GM19099 (cell line): ENCODE data around the gene PCDHGA10.

ENCODE experiments used
- POLR2A ChIP-seq: IDR thresholded peaks from 3 replicates; pipeline ENCODE4 v1.6.1; 2011; ENCODE audit warnings: low read depth; ENCODE audit not compliant: insufficient read length; ENCODE audit errors: extremely low read depth

PCDHGA10 gene

DNA sequence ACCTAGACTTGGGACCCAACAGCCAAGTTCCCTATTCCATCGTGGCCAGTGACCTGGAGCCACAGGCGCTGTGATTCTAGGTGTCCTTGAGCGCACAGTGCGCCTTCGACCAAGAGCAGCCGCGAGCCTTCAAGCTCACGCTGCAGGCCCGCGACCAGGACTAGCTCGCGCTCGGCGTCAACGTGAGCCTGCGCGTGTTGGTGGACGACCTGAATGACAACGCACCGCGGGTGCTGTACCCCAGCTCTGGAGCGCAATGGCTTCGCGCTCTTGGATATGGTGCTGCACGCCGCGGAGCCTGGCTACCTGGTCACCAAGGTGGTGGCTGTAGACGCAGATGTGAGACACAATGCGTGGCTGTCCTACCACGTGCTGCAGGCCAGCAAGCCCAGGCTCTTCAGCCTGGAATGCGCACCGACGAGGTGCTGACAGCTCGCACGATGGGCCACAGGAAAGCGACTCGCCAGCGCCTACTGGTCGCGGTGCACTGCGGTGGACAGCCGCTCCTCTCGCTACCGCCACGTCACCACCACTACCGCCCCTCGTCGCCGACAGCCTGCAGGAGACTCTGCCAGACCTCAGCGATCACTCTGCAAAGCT lies 28.9 kb downstream of the PCDHGA10 start:
- TF ChIP-seq POLR2A = no peak

DNA sequence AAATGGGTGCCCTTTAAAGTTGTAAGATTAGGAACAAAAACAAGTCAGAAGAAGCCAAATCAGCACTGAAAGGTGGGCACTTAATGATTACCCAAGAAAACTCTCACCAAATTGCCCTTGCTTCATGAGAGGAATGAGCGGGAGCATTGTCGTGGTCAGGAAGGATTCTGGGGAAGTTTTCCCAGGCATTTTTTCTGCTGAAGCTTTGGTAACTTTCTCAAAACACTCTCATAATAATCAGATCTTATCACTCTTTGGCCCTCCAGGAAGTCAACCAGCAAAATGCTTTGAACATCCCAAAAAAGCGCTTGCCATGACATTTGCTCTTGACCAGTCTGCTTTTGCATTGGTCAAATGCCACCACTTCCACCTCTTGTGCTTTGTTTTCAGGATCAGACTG lies 52.6 kb downstream of the PCDHGA10 start:
- no peak for TF ChIP-seq POLR2A
